Bronchial epithelial cell (primary cell): ENCODE data around the gene MAMLD1. TPM values are rescaled to one million over a fixed set of nuclear protein-coding genes. Genes with fewer than 3 reads are reported as not detected.

ENCODE experiments used
- DNase-seq: peaks from one replicate; pipeline ENCODE4 v3.0.0-alpha.2; 2010; ENCODE audit warnings: low read depth
- FAIRE-seq: peaks from 2 replicates; lab custom pipeline; 2011; peaks lifted over from hg19 to GRCh38; lab: Jason Lieb, UNC
- H3K27me3 ChIP-seq: 2 replicates; pipeline ENCODE4 v1.5.1; 2011; ENCODE audit warnings: low read length; ENCODE audit not compliant: control insufficient read depth, insufficient read depth
- H3K36me3 ChIP-seq: 2 replicates; pipeline ENCODE4 v1.5.1; 2011; ENCODE audit warnings: low read length; ENCODE audit not compliant: control insufficient read depth, insufficient read depth
- H3K4me3 ChIP-seq: 2 replicates; pipeline ENCODE4 v1.5.1; 2011; ENCODE audit warnings: mild to moderate bottlenecking, low read depth, low read length, control low read depth
- CTCF ChIP-seq: IDR thresholded peaks from 2 replicates; pipeline ENCODE4 v1.5.1; 2011; ENCODE audit warnings: mild to moderate bottlenecking, moderate library complexity, low read length, control low read depth, inconsistent platforms; ENCODE audit not compliant: insufficient read depth, severe bottlenecking
- total RNA-seq: library from RNA; depleted of rRNA; stranded (reverse); fragments of >200 nt; gene quantifications from 2 replicates; pipeline ENCODE4 v1.2.1, GENCODE V29; 2014

The MAMLD1 gene
- total RNA-seq, 1 donor from 2014 or later: under 0.01 TPM

GRCh38 chrX:150454508-150455214 is 91.5 kb downstream of the MAMLD1 start:
- DNase-seq: no peak
- TF ChIP-seq CTCF: no peak
- Histone ChIP-seq H3K36me3 (no peaks in the 10 kb centered on the region), H3K4me3 (no peak overlapping the region), H3K27me3 (no peaks in the 10 kb centered on the region)
- FAIRE-seq: no peak

- Histone ChIP-seq H3K36me3 (no peaks in the 10 kb centered on the region), H3K27me3 (no peaks in the 10 kb centered on the region), H3K4me3 (no peak overlapping the region)
- no peak for TF ChIP-seq CTCF
- FAIRE-seq (no peak), DNase-seq (no peak)
These were observed 92.1 kb downstream of the MAMLD1 start for GRCh38 chrX:150455215-150455608.

GRCh38 chrX:150456466-150456865 is 93.3 kb downstream of the MAMLD1 start:
- DNase-seq (peak; percentile 63), FAIRE-seq (no peak)
- Histone ChIP-seq H3K36me3 (no peaks in the 10 kb centered on the region), H3K4me3 (no peak overlapping the region), H3K27me3 (no peaks in the 10 kb centered on the region)
- TF ChIP-seq CTCF: no peak

GRCh38 chrX:150456941-150457340 is 93.8 kb downstream of the MAMLD1 start:
- H3K36me3 ChIP-seq: no peaks in the 10 kb centered on the region
- DNase-seq: no peak
- TF ChIP-seq CTCF: no peak
- no peak overlapping the region for H3K4me3 ChIP-seq
- peak; percentile 82 for FAIRE-seq
- H3K27me3 ChIP-seq: no peaks in the 10 kb centered on the region

- H3K36me3 ChIP-seq: no peaks in the 10 kb centered on the region
- no peak for TF ChIP-seq CTCF
- FAIRE-seq (no peak), DNase-seq (peak; percentile 10)
- H3K27me3 ChIP-seq: no peaks in the 10 kb centered on the region
- no peak overlapping the region for H3K4me3 ChIP-seq
These were observed 96.1 kb downstream of the MAMLD1 start for GRCh38 chrX:150459196-150459595.

- DNase-seq (no peak), FAIRE-seq (no peak)
- H3K27me3 ChIP-seq: no peaks in the 10 kb centered on the region
- TF ChIP-seq CTCF: no peak
- no peaks in the 10 kb centered on the region for H3K36me3 ChIP-seq
- no peak overlapping the region for H3K4me3 ChIP-seq
These were observed 96.9 kb downstream of the MAMLD1 start for GRCh38 chrX:150460063-150460462.
